T-helper 2 cell treated with Interferon-gamma antibody and Interleukin-4, amounts not matched to agents 100 ng/mL and 5 ng/mL, for 36 hours (primary cell): ENCODE results near the gene MPZL1. TPM values are rescaled to one million over a fixed set of nuclear protein-coding genes. Genes with fewer than 3 reads are reported as not detected.
"Not testable (repeated sequence)": the region's sequence is repeated elsewhere in the genome, so short reads cannot be mapped to it uniquely, and the experiment has no call there.

Experiments
- intact Hi-C: fragments of 100-400 bp; cut with micrococcal nuclease; formaldehyde crosslinking; loops from one replicate; pipeline ENCODE4 v1.15.1; 2023
- total RNA-seq: library from RNA; stranded (reverse); gene quantifications from 2 replicates; pipeline ENCODE4 v1.2.3, GENCODE V29; 2022

MPZL1 gene
- total RNA-seq, 1 donor from 2014 or later = 17.0 TPM

GRCh38 chr1:167805041-167805556 lies 83.3 kb downstream of the MPZL1 start:
- intact Hi-C loops = loop anchor here (2.0 to 10.0 kb wide), 4 partner anchors 132 to 280 kb away; partner anchors contain the start of genes CREG1, DCAF6, MPC2 and RCSD1

GRCh38 chr1:167806235-167806634 lies 84.5 kb downstream of the MPZL1 start:
- intact Hi-C loops = loop anchor here (10.0 kb wide), 3 partner anchors 171 to 279 kb away; partner anchors contain the start of genes CREG1 and RCSD1

GRCh38 chr1:167806676-167807075 lies 84.9 kb downstream of the MPZL1 start:
- intact Hi-C loops = loop anchor here (10.0 kb wide), 3 partner anchors 172 to 278 kb away; partner anchors contain the start of genes CREG1 and RCSD1

- intact Hi-C loops = loop anchor here (10.0 kb wide), 3 partner anchors 173 to 277 kb away; partner anchors contain the start of genes CREG1 and RCSD1
These were observed 86.3 kb downstream of the MPZL1 start for GRCh38 chr1:167808104-167808503.

GRCh38 chr1:167808690-167809089 lies 86.9 kb downstream of the MPZL1 start:
- intact Hi-C loops = loop anchor here (10.0 kb wide), 3 partner anchors 174 to 276 kb away; partner anchors contain the start of genes CREG1 and RCSD1

GRCh38 chr1:167812972-167813371 lies 91.2 kb downstream of the MPZL1 start:
- intact Hi-C loops = no loop called here

GRCh38 chr1:167815650-167816049 lies 93.9 kb downstream of the MPZL1 start:
- intact Hi-C loops = no loop called here

GRCh38 chr1:167819849-167820683 lies 98.3 kb downstream of the MPZL1 start:
- intact Hi-C loops = no loop called here

- intact Hi-C loops = no loop called here
These were observed 99.0 kb downstream of the MPZL1 start for GRCh38 chr1:167820684-167821355.

- intact Hi-C loops = no loop called here
These were observed 99.5 kb downstream of the MPZL1 start for GRCh38 chr1:167821356-167821685.

- intact Hi-C loops = no loop called here
These were observed 100.3 kb downstream of the MPZL1 start for GRCh38 chr1:167821969-167822685.

- intact Hi-C loops = no loop called here
These were observed 102.5 kb downstream of the MPZL1 start for GRCh38 chr1:167824163-167824794.

GRCh38 chr1:167825419-167826079 lies 103.8 kb downstream of the MPZL1 start:
- intact Hi-C loops = no loop called here

GRCh38 chr1:167826127-167826526 lies 104.3 kb downstream of the MPZL1 start:
- intact Hi-C loops = no loop called here

- intact Hi-C loops = no loop called here
These were observed 108.1 kb downstream of the MPZL1 start for GRCh38 chr1:167829868-167830267.

- intact Hi-C loops = not testable (repeated sequence)
These were observed 108.9 kb downstream of the MPZL1 start for GRCh38 chr1:167830668-167831067.

- intact Hi-C loops = no loop called here
These were observed 110.9 kb downstream of the MPZL1 start for GRCh38 chr1:167832693-167833092.

GRCh38 chr1:167833904-167834303 lies 112.1 kb downstream of the MPZL1 start:
- intact Hi-C loops = no loop called here

- intact Hi-C loops = no loop called here
These were observed 114.4 kb downstream of the MPZL1 start for GRCh38 chr1:167836197-167836596.

- intact Hi-C loops = no loop called here
These were observed 115.5 kb downstream of the MPZL1 start for GRCh38 chr1:167837326-167837725.
